ENCODE data around the gene HS6ST3. TPM values are rescaled to one million over a fixed set of nuclear protein-coding genes. Genes with fewer than 3 reads are reported as not detected.
A peak's percentile ranks its signal among the peaks of the same experiment; 100 is the strongest.

The HS6ST3 gene
- total and polyA plus RNA-seq, 9 of the 15 experiments (the other 6 are each of a cell fraction or from before 2014, with no cell fraction given): not detected

- TF ChIP-seq, protein P1, sequence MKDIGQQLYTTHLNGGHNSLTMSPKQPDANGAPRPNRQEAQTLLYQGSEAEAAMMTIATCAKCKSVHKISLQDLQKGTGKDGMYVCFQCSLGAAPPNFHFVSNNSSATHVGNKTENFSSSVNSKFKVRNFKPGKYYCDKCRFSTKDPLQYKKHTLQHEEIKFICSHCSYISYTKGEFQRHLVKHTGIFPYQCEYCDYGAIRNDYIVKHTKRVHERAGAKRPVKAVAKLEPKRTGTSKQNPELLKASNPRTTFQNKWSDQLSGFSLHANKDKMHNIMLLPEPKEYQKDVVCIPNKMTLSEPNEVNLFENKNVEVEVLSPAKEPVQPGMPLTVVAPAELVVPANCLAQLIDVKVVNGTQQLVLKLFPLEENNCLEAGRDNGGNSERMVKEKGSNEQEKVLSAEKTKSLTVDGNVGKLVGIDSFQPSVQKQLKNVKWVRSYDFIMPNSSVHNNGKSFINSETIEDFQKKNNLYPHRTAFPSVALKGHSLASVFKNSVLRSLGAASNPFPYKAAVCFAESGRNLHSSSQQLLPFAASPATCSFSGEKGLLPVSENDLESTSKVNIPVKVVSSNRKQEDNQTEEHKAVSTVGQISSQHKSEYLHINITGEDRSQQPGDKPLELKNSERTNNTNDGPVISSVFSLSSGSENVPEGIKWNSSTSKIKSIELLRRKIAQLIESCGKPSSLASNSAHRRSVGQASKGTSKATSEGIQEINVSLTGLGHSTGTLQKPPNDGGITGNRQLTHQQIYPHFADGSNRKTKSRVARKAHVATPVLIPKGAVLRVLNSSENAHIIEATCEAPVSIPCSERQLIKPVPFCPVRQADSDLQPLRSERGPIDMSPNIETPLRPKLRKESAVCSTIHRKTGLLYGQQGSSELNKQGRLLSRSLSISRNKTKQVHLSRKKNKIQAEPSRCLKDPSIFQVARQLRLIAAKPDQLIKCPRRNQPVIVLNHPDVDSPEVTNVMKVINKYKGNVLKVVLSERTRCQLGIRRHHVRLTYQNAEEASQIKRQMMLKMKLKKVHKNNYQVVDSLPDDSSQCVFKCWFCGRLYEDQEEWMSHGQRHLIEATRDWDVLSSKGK (CRISPR knock-in tag; IDR thresholded peaks at IDR 0.05): no peak
- TF ChIP-seq SP1 (CRISPR knock-in tag; IDR thresholded peaks at IDR 0.05): peak; percentile 35; the same call in 1 of the 2 replicates
- TF ChIP-seq PML (IDR thresholded peaks at IDR 0.05; ENCODE audit: low read length): peak; percentile 38; the same call in 1 of the 2 replicates
- TF ChIP-seq, protein P2, sequence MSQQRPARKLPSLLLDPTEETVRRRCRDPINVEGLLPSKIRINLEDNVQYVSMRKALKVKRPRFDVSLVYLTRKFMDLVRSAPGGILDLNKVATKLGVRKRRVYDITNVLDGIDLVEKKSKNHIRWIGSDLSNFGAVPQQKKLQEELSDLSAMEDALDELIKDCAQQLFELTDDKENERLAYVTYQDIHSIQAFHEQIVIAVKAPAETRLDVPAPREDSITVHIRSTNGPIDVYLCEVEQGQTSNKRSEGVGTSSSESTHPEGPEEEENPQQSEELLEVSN (IDR thresholded peaks at IDR 0.05; ENCODE audit: borderline replicate concordance in 1 of 2, extremely low read depth in 1 of 2, insufficient read depth in 1 of 2, insufficient read length in 1 of 2, low read depth in 1 of 2, low read length in 1 of 2, poor library complexity in 1 of 2, severe bottlenecking in 1 of 2): peak; percentile 91 to 94
- TF ChIP-seq RFX7 (CRISPR knock-in tag; IDR thresholded peaks at IDR 0.05): no peak
- 0 out of 2 replicates have a peak, but pooled peaks have one; percentile 47 for TF ChIP-seq CBX1 (IDR thresholded peaks at IDR 0.05; ENCODE audit: low read depth)
- TF ChIP-seq ZBTB9 (CRISPR knock-in tag; IDR thresholded peaks at IDR 0.05): peak; percentile 93
- TF ChIP-seq HOXB6 (CRISPR knock-in tag; IDR thresholded peaks at IDR 0.05; ENCODE audit: borderline replicate concordance): no peak
- TF ChIP-seq, protein P3, sequence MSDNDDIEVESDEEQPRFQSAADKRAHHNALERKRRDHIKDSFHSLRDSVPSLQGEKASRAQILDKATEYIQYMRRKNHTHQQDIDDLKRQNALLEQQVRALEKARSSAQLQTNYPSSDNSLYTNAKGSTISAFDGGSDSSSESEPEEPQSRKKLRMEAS (CRISPR knock-in tag; IDR thresholded peaks at IDR 0.05): peak; percentile 72
- peak; percentile 68 for TF ChIP-seq RB1 (IDR thresholded peaks at IDR 0.05; ENCODE audit: low read depth)
- TF ChIP-seq ZNF780A (CRISPR knock-in tag; IDR thresholded peaks at IDR 0.05): no peak
- TF ChIP-seq, protein P4, sequence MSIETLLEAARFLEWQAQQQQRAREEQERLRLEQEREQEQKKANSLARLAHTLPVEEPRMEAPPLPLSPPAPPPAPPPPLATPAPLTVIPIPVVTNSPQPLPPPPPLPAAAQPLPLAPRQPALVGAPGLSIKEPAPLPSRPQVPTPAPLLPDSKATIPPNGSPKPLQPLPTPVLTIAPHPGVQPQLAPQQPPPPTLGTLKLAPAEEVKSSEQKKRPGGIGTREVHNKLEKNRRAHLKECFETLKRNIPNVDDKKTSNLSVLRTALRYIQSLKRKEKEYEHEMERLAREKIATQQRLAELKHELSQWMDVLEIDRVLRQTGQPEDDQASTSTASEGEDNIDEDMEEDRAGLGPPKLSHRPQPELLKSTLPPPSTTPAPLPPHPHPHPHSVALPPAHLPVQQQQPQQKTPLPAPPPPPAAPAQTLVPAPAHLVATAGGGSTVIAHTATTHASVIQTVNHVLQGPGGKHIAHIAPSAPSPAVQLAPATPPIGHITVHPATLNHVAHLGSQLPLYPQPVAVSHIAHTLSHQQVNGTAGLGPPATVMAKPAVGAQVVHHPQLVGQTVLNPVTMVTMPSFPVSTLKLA (conservative IDR thresholded peaks at IDR 0.05): peak; percentile 29 to 76; a peak in 2 of 4 replicates
- peak; percentile 37; the same call in 1 of the 2 replicates for TF ChIP-seq ZNF589 (CRISPR knock-in tag; IDR thresholded peaks at IDR 0.05; ENCODE audit: low read depth)
- peak; percentile 51; the same call in 1 of the 2 replicates for TF ChIP-seq ESRRA (IDR thresholded peaks at IDR 0.05; ENCODE audit: borderline replicate concordance, low read depth)
- 0 out of 2 replicates have a peak, but pooled peaks have one; percentile 21 for TF ChIP-seq MYBL2 (IDR thresholded peaks at IDR 0.05; ENCODE audit: low read depth)
- no peak for TF ChIP-seq MYBL2 (CRISPR knock-in tag; IDR thresholded peaks at IDR 0.05; ENCODE audit: borderline replicate concordance)
- peak; percentile 66; the same call in 1 of the 2 replicates for TF ChIP-seq ZNF12 (CRISPR knock-in tag; IDR thresholded peaks at IDR 0.05)
Observed at GRCh38 chr13:96053003-96053703, 36.8 kb upstream of the HS6ST3 start, which contains the start of gene UGGT2 (continued).
